GM15510 (cell line): Measurements from ENCODE around the gene DPPA2.

Experiments
- POLR2A ChIP-seq: IDR thresholded peaks from 3 replicates; pipeline ENCODE4 v1.6.1; 2011; ENCODE audit warnings: borderline replicate concordance; ENCODE audit not compliant: insufficient read length; ENCODE audit errors: extremely low read depth

Gene DPPA2, protein sequence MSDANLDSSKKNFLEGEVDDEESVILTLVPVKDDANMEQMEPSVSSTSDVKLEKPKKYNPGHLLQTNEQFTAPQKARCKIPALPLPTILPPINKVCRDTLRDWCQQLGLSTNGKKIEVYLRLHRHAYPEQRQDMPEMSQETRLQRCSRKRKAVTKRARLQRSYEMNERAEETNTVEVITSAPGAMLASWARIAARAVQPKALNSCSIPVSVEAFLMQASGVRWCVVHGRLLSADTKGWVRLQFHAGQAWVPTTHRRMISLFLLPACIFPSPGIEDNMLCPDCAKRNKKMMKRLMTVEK

GRCh38 chr3:109316162-109316730 is at the start of gene DPPA2:
TSS of gene DPPA2 (minus strand) at chr3:109316517. CDS start at chr3:109314542, 1,975 bp downstream.
- no peak for TF ChIP-seq POLR2A

GRCh38 chr3:109364088-109364487 is 47.8 kb upstream of the DPPA2 start:
- TF ChIP-seq POLR2A, result no peak

GRCh38 chr3:109363634-109364033 is 47.3 kb upstream of the DPPA2 start:
- TF ChIP-seq POLR2A, result no peak

GRCh38 chr3:109362823-109363222 is 46.5 kb upstream of the DPPA2 start:
- no peak for TF ChIP-seq POLR2A

GRCh38 chr3:109356442-109357155 is 40.3 kb upstream of the DPPA2 start:
- TF ChIP-seq POLR2A, result no peak

DNA sequence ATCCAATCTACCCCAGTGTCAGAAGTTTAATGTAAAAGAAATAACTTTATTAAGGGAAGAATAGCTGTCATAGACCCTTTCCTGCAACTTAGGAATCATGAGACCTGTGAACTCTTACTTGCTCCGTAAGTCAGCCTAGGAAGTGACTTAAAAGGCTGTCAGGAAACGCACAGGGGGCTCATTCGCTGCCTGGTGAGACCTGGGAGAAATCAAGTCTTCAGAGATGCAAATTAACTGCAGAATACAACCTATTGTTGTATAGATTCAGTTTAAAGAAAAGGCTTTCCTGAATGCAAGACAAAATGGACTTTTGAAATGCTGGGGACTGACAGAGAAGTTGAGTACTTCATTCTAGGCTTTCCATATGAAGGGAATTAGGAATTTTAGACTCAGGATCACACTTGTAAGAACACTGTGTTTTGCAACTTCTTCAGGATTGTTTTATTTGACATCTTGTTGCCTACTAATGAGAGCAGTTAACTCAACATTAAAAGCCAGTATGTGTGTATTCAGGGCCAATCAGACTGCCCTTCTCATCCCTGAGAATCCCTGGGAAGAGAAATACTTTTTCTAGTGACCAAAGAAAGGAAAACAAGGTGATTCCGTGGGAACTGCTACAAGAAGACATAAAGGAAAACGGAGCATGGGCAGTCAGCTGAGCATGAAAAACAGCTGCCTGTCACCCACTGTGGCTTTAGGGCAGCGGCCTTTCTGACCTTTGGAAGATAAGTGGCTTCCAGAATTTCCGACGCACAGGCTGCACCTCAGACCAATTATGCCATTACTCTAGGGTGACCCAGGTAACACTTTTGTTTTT is 39.5 kb upstream of the DPPA2 start:
- TF ChIP-seq POLR2A, result no peak

GRCh38 chr3:109353057-109353456 is 36.7 kb upstream of the DPPA2 start:
- no peak for TF ChIP-seq POLR2A

GRCh38 chr3:109351231-109351630 is 34.9 kb upstream of the DPPA2 start:
- TF ChIP-seq POLR2A, result no peak

DNA sequence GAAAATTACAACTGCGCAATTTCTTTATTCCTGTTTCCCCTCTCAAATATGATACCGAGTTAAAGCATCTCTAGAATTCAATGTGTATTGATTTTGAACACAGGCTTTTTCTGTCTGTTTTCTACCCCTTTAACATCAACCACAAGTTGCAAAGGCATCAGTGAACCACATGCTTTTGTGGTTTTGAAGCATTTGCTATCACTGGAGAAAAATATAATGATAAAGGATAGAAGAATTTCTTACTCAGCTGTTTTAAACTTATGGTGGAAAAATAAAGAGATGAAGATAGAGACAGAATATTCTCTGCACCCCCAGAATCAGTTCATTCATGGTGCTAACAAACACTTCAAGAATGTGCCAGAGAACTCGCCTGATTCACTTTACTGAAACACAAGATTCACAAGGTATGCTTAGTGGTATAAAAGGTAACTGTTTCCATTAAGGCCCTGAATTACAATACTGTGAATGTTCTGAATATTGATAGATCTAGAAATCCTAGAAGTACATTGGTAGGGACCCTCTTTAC is 30.5 kb upstream of the DPPA2 start:
- TF ChIP-seq POLR2A, result no peak

- TF ChIP-seq POLR2A, result no peak
Observed at GRCh38 chr3:109346099-109346498, 29.8 kb upstream of the DPPA2 start.

GRCh38 chr3:109339714-109340648 is 23.7 kb upstream of the DPPA2 start:
- no peak for TF ChIP-seq POLR2A

DNA sequence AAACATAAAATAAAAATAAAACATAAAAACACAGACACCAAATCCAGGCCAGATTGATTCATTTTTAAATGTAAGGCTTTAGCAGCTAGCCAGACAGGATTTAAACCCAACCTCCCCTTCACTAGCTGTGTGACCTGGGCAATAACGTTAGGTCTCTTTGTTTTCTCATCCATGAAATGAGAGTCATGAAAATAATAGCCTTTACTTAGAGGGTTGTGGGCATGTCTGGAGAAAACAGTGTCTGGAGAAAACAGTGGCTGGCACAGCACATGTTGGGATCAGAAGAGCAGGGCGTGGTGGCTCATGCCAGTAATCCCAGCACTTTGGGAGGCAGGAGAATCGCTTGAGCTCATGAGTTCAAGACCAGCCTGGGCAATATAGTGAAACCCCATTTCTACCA is 22.9 kb upstream of the DPPA2 start:
- no peak for TF ChIP-seq POLR2A

- TF ChIP-seq POLR2A, result no peak
Observed at GRCh38 chr3:109338322-109338721, 22.0 kb upstream of the DPPA2 start.

- TF ChIP-seq POLR2A, result no peak
Observed at GRCh38 chr3:109337393-109337792, 21.1 kb upstream of the DPPA2 start, which contains the start of gene DPPA4. TSS of gene DPPA4 (minus strand) at chr3:109337546. CDS start at chr3:109337517, 29 bp downstream.

GRCh38 chr3:109336291-109336861 is 20.1 kb upstream of the DPPA2 start:
- TF ChIP-seq POLR2A, result no peak
